Measurements from ENCODE around the gene CEBPZ.

- no peak for TF ChIP-seq MLX (CRISPR knock-in tag; IDR thresholded peaks at IDR 0.05)
- no peak for TF ChIP-seq PRDM4 (CRISPR knock-in tag; IDR thresholded peaks at IDR 0.05; ENCODE audit: borderline replicate concordance)
- TF ChIP-seq ZNF317 (CRISPR knock-in tag; IDR thresholded peaks at IDR 0.05): no peak
- no peak for TF ChIP-seq NR1H2 (CRISPR knock-in tag; IDR thresholded peaks at IDR 0.05; ENCODE audit: borderline replicate concordance, low read depth)
- no peak for TF ChIP-seq RORA (CRISPR knock-in tag; IDR thresholded peaks at IDR 0.05)
These were observed 42.8 kb downstream of the CEBPZ start, which contains the start of gene SULT6B1 for GRCh38 chr2:37188570-37188969.
